NCI-H2227 (cell line): ENCODE data around the gene SELENOW.
A peak's percentile ranks its signal among the peaks of the same experiment; 100 is the strongest.
"Not testable (repeated sequence)": the region's sequence is repeated elsewhere in the genome, so short reads cannot be mapped to it uniquely, and the experiment has no call there.

Experiments used
- DNase-seq: peaks from one replicate; lab custom pipeline; 2025; ENCODE audit not compliant: unreplicated experiment; lab: John Stamatoyannopoulos, UW

The SELENOW gene

GRCh38 chr19:47778049-47778953 is at the start of gene SELENOW:
Gene SELENOW (plus strand): TSS chr19:47778703. CDS start chr19:47778786, 83 bp downstream.
- peak; percentile 91 for DNase-seq

GRCh38 chr19:47729468-47729798 is 49.1 kb upstream of the SELENOW start:
- DNase-seq = no peak

GRCh38 chr19:47729799-47730520 is 48.5 kb upstream of the SELENOW start:
- peak; percentile 60 for DNase-seq

- no peak for DNase-seq
Observed at GRCh38 chr19:47730521-47730889, 48.0 kb upstream of the SELENOW start.

- DNase-seq = no peak
Observed at GRCh38 chr19:47730910-47731309, 47.6 kb upstream of the SELENOW start.

GRCh38 chr19:47735131-47735530 is 43.4 kb upstream of the SELENOW start:
- DNase-seq = no peak

GRCh38 chr19:47740866-47741519 is 37.5 kb upstream of the SELENOW start:
- no peak for DNase-seq

GRCh38 chr19:47741544-47742140 is 36.9 kb upstream of the SELENOW start:
- no peak for DNase-seq

GRCh38 chr19:47742634-47743033 is 35.9 kb upstream of the SELENOW start:
- no peak for DNase-seq

GRCh38 chr19:47745010-47745901 is 33.2 kb upstream of the SELENOW start, which contains the start of gene NOP53:
Gene NOP53 (plus strand): TSS chr19:47745546. CDS start chr19:47745560, 14 bp downstream.
- peak; percentile 94 for DNase-seq

- DNase-seq = not testable (repeated sequence)
Observed at GRCh38 chr19:47746129-47746528, 32.4 kb upstream of the SELENOW start.

- DNase-seq = no peak
Observed at GRCh38 chr19:47749326-47749725, 29.2 kb upstream of the SELENOW start.

GRCh38 chr19:47750752-47751151 is 27.8 kb upstream of the SELENOW start:
- DNase-seq = no peak

GRCh38 chr19:47752440-47753211 is 25.9 kb upstream of the SELENOW start:
- DNase-seq = no peak

GRCh38 chr19:47754206-47755064 is 24.1 kb upstream of the SELENOW start:
- DNase-seq = no peak

- DNase-seq = no peak
Observed at GRCh38 chr19:47755065-47755761, 23.3 kb upstream of the SELENOW start.

GRCh38 chr19:47755762-47756626 is 22.5 kb upstream of the SELENOW start:
- DNase-seq = no peak
